Measurements from ENCODE around the gene CTDSP2.

CTDSP2 gene

DNA sequence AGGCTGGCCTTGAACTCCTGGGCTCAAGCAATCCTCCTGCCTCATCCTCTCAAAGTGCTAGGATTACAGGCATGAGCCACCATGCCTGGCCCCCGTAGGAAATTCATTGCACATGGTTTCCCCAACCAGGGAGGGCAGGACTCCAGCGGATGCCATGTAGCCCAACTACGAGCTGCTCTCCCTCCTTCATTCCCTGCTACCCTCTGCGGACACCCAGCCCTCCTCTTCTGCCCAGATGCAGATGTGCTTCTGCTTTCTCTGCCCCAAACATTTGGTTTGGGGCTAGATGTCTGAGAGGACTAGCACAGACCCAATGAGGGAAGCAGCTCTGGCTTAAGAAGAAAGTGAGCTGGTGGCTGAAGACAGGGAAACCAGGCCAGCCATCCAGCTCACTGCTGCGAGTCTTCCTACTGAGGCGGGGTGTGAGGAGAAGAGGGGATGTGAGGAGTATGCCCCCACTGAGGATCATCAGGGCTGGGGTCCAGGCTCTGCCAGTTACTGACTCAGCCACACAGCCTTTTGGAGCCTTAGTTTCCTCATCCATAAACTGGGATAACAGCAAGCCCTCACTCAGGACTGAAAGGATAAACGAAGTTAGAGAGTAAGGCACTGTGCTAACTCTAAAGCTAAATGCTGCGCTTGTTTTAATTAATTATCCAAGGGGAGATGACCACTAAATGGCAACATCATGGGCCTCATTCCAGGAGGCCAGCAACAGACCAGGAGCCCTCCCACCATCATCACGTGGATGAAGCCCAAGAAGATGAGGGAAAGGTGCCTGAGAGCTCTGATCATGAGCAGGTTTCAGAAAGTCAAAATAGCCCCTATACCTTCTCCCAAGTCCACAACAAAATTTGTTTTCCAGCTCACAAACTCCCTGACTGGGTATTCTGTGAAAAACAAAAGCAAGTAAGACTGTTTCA is 10.9 kb downstream of the CTDSP2 start:
- TF ChIP-seq ZFX (IDR thresholded peaks at IDR 0.05; ENCODE audit: borderline replicate concordance), result no peak
- TF ChIP-seq, protein P1, sequence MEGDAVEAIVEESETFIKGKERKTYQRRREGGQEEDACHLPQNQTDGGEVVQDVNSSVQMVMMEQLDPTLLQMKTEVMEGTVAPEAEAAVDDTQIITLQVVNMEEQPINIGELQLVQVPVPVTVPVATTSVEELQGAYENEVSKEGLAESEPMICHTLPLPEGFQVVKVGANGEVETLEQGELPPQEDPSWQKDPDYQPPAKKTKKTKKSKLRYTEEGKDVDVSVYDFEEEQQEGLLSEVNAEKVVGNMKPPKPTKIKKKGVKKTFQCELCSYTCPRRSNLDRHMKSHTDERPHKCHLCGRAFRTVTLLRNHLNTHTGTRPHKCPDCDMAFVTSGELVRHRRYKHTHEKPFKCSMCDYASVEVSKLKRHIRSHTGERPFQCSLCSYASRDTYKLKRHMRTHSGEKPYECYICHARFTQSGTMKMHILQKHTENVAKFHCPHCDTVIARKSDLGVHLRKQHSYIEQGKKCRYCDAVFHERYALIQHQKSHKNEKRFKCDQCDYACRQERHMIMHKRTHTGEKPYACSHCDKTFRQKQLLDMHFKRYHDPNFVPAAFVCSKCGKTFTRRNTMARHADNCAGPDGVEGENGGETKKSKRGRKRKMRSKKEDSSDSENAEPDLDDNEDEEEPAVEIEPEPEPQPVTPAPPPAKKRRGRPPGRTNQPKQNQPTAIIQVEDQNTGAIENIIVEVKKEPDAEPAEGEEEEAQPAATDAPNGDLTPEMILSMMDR (IDR thresholded peaks at IDR 0.05), result no peak
- no peak overlapping the region for H3K27ac ChIP-seq

DNA sequence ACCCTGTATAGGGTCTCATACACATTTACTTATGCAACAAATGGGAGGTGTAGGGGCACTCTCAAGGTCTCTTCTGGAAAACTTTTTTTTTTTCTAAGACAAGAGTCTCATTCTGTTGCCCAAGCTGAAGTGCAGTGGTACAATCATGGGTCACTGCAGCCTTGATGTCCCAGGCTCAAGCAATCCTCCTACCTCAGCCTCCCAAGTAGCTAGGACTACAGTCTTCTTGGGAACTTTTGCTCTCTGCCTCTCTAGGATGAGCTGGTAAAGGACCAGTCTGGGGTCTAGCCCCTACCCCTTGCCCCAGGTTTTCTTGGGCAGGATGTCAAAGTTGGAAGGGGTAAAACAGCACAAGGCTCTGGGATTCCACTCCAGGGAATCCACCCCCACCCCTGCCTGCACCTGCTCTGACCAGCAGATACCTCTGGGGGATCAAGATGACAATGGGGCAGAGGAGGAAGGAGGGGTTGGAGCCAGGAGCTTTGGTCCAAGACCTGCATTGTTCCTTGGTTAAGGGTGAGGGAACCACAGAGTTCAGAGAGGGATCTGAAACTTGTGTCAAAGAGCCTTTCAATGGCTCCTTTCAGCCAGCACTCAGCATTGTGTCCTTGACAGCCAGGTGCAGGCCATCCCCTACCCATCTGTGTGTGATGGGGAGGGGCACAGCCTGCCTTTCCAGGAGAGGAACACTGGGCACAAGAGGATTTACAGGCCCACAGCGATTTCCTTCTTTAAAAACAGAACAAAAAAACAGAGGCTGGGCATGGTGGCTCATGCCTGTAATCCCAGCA is 12.2 kb downstream of the CTDSP2 start:
- no peak overlapping the region for H3K27ac ChIP-seq
- no peak for TF ChIP-seq ZFX (IDR thresholded peaks at IDR 0.05; ENCODE audit: borderline replicate concordance)
- TF ChIP-seq, protein P1 (IDR thresholded peaks at IDR 0.05), result no peak

DNA sequence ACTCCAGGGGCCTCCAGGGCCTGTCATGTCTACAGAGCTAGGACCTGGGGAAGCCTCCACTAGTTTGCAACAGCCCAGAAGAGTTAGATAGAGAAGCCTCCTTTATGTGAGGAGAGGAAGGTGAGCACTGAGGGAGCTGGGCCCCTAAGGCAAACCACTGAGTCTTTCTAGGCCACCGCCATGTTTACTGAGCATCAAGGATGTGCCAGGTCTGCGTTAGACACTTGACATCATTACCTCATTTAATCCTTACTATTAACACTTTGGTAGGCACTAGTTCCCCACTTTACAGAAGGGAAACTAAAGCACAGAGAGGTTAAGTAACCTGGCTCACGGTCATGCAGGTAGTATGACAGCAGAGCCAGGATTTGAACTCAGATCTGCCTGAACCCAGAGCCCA is 12.9 kb downstream of the CTDSP2 start:
- no peak overlapping the region for H3K27ac ChIP-seq
- TF ChIP-seq, protein P1 (IDR thresholded peaks at IDR 0.05), result no peak
- TF ChIP-seq ZFX (IDR thresholded peaks at IDR 0.05; ENCODE audit: borderline replicate concordance), result no peak

DNA sequence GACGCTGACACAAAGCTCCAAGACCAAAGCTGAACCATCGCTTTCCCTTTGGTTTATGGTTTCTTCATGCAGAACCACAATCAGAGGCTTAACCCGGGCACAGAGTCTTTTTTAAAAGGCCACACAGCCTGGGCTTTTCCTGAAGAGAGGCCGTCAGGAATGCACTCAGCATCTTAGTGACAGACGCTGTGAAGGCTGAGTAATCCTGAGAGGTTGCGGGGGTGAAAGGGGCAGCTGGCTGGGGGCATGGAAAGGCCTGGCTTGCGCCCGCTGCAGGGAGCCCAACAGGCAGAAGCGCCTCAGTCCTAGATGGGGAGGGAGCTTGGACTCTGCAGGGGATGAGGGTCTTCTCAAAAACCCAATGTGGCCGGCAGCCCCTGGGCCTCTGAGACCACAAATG is 13.6 kb downstream of the CTDSP2 start:
- no peak overlapping the region for H3K27ac ChIP-seq
- TF ChIP-seq, protein P1 (IDR thresholded peaks at IDR 0.05), result no peak
- no peak for TF ChIP-seq ZFX (IDR thresholded peaks at IDR 0.05; ENCODE audit: borderline replicate concordance)

DNA sequence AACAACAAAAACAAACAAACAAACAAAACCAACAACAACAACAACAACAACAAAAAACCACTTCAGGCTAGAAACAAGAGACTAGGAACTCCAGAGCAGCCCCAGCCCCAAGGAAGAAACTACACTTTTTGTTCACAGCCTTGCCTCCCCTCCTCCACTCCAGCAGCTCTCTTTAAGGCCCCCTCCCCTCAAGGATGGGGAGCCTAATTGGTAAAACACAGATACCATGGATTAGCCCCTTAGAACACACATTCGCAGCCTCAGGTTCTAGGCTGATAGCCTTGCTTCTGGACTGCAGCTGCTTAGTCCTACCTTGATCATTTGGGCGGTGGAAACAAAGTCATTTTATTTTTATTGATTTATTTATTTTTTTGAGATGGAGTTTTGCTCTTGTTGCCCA is 16.1 kb downstream of the CTDSP2 start:
- TF ChIP-seq ZFX (IDR thresholded peaks at IDR 0.05; ENCODE audit: borderline replicate concordance), result no peak
- TF ChIP-seq, protein P1 (IDR thresholded peaks at IDR 0.05), result no peak
- H3K27ac ChIP-seq, result no peak overlapping the region

DNA sequence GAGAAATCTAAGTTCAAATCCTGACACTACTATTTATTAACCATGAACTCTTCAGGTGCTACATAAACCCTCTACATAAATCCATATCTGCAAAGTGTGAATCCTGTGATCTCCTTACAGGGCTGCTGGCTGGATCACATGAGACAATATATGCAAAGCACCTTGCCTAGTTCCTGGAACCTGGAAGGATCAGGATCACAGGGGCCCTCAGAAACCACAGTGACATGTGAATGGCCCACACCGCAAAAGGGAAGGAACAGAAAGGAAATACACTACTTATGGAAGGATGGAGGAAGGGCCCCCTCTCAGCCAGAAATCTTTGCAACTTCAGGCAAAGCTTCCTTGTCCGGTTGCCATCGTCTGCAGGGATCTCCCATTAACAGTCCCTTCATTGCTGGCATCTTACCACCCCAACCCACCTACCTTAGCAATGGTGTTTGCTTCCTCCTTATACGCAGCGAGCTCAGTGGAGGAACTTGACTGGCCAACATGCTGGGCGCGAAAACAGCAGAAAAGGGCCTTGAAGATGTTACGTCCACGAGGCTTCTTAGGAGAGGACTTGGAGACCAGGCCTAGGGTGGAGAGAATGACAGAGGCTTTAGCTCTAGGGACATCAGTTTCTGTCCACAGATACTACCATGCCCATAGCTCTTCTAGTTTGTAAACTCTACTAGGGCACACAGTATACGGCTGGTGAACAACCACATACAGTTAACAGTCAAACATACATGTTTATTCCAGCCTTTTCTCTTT is 17.3 kb downstream of the CTDSP2 start:
- TF ChIP-seq ZFX (IDR thresholded peaks at IDR 0.05; ENCODE audit: borderline replicate concordance), result no peak
- TF ChIP-seq, protein P1 (IDR thresholded peaks at IDR 0.05), result no peak
- no peak overlapping the region for H3K27ac ChIP-seq

Data from 22Rv1 (cell line).